ENCODE measurements around the gene GJA9. TPM values are rescaled to one million over a fixed set of nuclear protein-coding genes. Genes with fewer than 3 reads are reported as not detected.

Gene GJA9
- total RNA-seq, 1 donor from 2014 or later: not detected

- H3K79me2 ChIP-seq (ENCODE audit: low read depth): no peaks in the 10 kb centered on the region
- no peaks in the 10 kb centered on the region for H3K4me1 Mint-ChIP-seq
- no peaks in the 10 kb centered on the region for H3K36me3 ChIP-seq
- TF ChIP-seq CTCF (IDR thresholded peaks at IDR 0.05) (no peak), EZH2 (IDR thresholded peaks at IDR 0.05) (no peak), EZH2phosphoT487 (IDR thresholded peaks at IDR 0.05) (no peak)
- no peak overlapping the region for H3K4me3 Mint-ChIP-seq
- H3K36me3 Mint-ChIP-seq: no peaks in the 10 kb centered on the region
- no peak overlapping the region for H3K27ac Mint-ChIP-seq
- H3K4me2 ChIP-seq: no peak overlapping the region
- H3F3A ChIP-seq (ENCODE audit: low read depth): no peaks in the 10 kb centered on the region
- no peak overlapping the region for H3K9ac ChIP-seq
- H3K27ac ChIP-seq: no peak overlapping the region
- H3K27me3 Mint-ChIP-seq (ENCODE audit: insufficient read depth, low read depth): peaks cover 3% of the 10 kb centered on the region
- H4K20me1 ChIP-seq (ENCODE audit: low read depth): no peaks in the 10 kb centered on the region
- H3K4me1 ChIP-seq: no peaks in the 10 kb centered on the region
- H3K4me3 ChIP-seq: no peak overlapping the region
- DNase-seq (ENCODE audit: low spot score): no peak
- no peak overlapping the region for H2AFZ ChIP-seq (replicated peaks)
- no peaks in the 10 kb centered on the region for H3K27me3 ChIP-seq
- H3K9me3 ChIP-seq (ENCODE audit: low read depth): no peaks in the 10 kb centered on the region
- no peaks in the 10 kb centered on the region for H3K9me3 Mint-ChIP-seq
Observed at GRCh38 chr1:38899560-38899959, 18.2 kb upstream of the GJA9 start.

GRCh38 chr1:38898653-38899230 is 17.4 kb upstream of the GJA9 start:
- Mint-ChIP-seq H3K36me3 (no peaks in the 10 kb centered on the region), H3K27me3 (ENCODE audit: insufficient read depth, low read depth) (peaks cover 3% of the 10 kb centered on the region), H3K4me3 (no peak overlapping the region), H3K9me3 (no peaks in the 10 kb centered on the region), H3K4me1 (no peaks in the 10 kb centered on the region), H3K27ac (no peak overlapping the region)
- H3K4me2 ChIP-seq: no peak overlapping the region
- no peaks in the 10 kb centered on the region for H4K20me1 ChIP-seq (ENCODE audit: low read depth)
- no peaks in the 10 kb centered on the region for H3F3A ChIP-seq (ENCODE audit: low read depth)
- H3K36me3 ChIP-seq: no peaks in the 10 kb centered on the region
- H3K27ac ChIP-seq: no peak overlapping the region
- DNase-seq (ENCODE audit: low spot score): no peak
- H3K79me2 ChIP-seq (ENCODE audit: low read depth): no peaks in the 10 kb centered on the region
- H3K9ac ChIP-seq: no peak overlapping the region
- H3K4me3 ChIP-seq: no peak overlapping the region
- TF ChIP-seq CTCF (IDR thresholded peaks at IDR 0.05): no peak
- no peak for TF ChIP-seq EZH2 (IDR thresholded peaks at IDR 0.05)
- no peak for TF ChIP-seq EZH2phosphoT487 (IDR thresholded peaks at IDR 0.05)
- no peaks in the 10 kb centered on the region for H3K4me1 ChIP-seq
- H3K9me3 ChIP-seq (ENCODE audit: low read depth): no peaks in the 10 kb centered on the region
- no peak overlapping the region for H2AFZ ChIP-seq (replicated peaks)
- no peaks in the 10 kb centered on the region for H3K27me3 ChIP-seq

- Mint-ChIP-seq H3K4me3 (no peak overlapping the region), H3K4me1 (peaks cover 4% of the 10 kb centered on the region), H3K36me3 (no peaks in the 10 kb centered on the region), H3K27me3 (ENCODE audit: insufficient read depth, low read depth) (no peaks in the 10 kb centered on the region), H3K9me3 (no peaks in the 10 kb centered on the region), H3K27ac (no peak overlapping the region)
- no peaks in the 10 kb centered on the region for H4K20me1 ChIP-seq (ENCODE audit: low read depth)
- H3K4me2 ChIP-seq: no peak overlapping the region
- H3K4me3 ChIP-seq: no peak overlapping the region
- H3F3A ChIP-seq (ENCODE audit: low read depth): no peaks in the 10 kb centered on the region
- H3K36me3 ChIP-seq: no peaks in the 10 kb centered on the region
- DNase-seq (ENCODE audit: low spot score): no peak
- no peaks in the 10 kb centered on the region for H3K9me3 ChIP-seq (ENCODE audit: low read depth)
- no peaks in the 10 kb centered on the region for H3K27me3 ChIP-seq
- TF ChIP-seq EZH2 (IDR thresholded peaks at IDR 0.05): no peak
- no peak for TF ChIP-seq EZH2phosphoT487 (IDR thresholded peaks at IDR 0.05)
- TF ChIP-seq CTCF (IDR thresholded peaks at IDR 0.05): no peak
- H3K4me1 ChIP-seq: no peaks in the 10 kb centered on the region
- H3K79me2 ChIP-seq (ENCODE audit: low read depth): no peaks in the 10 kb centered on the region
- H3K27ac ChIP-seq: no peak overlapping the region
- H3K9ac ChIP-seq: no peak overlapping the region
- H2AFZ ChIP-seq (replicated peaks): no peak overlapping the region
Observed at GRCh38 chr1:38896169-38896568, 14.8 kb upstream of the GJA9 start.
